ENCODE measurements around the gene MLYCD.

DNA sequence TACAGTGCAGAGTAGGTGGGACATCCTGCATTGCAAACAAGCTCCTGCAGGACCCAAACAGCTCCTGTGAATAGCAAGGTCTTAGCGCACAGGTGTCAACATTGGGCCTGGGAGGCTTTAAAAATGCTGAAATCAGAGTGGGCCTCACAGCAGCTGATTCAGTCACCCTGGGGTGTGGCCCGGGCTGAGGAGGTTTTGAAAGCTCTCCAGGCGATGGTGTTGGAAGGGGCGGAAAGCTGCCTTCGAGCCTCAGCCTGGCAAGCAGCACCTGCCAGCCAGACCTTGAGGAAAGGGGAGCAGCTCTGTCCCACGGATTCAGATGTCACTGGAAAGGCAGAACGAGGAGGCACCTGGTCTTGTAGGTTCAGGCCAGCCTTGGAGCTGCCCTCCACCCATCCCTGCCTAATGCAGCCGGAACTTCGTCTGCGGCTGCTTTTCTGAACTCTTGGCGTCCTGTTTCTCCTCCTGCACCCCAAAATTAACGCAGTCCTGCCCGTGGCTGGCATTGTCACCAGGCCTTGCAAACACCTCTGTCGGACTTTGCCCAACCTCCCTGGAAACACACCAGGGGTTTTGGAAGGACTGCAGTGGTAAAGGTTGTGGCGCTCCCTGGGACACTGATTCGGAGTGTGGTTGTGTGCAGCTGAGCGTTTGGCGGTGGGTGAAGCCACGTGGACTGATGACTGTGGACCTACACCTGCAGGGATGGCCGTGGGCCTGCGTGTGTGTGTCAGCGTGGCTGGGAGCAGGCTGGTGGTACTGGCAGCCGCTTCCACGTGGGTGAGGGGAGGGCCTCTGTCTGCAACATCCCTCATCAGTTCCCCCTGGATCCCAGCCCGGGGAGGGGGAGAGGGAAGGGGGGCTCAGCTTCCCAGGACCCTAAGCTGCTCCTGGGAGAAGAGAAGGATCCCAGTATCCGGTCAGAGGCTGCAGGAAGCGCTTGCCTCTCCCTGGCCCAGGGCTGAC lies 72.5 kb downstream of the MLYCD start:
- TF ChIP-seq, protein P1, sequence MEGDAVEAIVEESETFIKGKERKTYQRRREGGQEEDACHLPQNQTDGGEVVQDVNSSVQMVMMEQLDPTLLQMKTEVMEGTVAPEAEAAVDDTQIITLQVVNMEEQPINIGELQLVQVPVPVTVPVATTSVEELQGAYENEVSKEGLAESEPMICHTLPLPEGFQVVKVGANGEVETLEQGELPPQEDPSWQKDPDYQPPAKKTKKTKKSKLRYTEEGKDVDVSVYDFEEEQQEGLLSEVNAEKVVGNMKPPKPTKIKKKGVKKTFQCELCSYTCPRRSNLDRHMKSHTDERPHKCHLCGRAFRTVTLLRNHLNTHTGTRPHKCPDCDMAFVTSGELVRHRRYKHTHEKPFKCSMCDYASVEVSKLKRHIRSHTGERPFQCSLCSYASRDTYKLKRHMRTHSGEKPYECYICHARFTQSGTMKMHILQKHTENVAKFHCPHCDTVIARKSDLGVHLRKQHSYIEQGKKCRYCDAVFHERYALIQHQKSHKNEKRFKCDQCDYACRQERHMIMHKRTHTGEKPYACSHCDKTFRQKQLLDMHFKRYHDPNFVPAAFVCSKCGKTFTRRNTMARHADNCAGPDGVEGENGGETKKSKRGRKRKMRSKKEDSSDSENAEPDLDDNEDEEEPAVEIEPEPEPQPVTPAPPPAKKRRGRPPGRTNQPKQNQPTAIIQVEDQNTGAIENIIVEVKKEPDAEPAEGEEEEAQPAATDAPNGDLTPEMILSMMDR (IDR thresholded peaks at IDR 0.05): no peak
- TF ChIP-seq POLR2A (IDR thresholded peaks at IDR 0.05): no peak

All from body of pancreas (tissue), 4 donors.